Heart right ventricle (tissue), 16 donors: Measurements from ENCODE around the gene RNF151. TPM values are rescaled to one million over a fixed set of nuclear protein-coding genes. Genes with fewer than 3 reads are reported as not detected.

ENCODE experiments used
- ATAC-seq, 8 donors: fragments of 200-7000 bp; cut with Tn5 transposase; one replicate each; pipeline ENCODE4 v1.9.1; 2020; ENCODE audit warnings: mild to moderate bottlenecking in 8 of 8, moderate library complexity in 8 of 8, moderate number of reproducible peaks in 1 of 8
- DNase-seq, 2 donors: peaks; one replicate each; pipeline ENCODE4 v3.0.0-alpha.2; 2020
- H3K27ac ChIP-seq, 10 donors: fragments of 200-600 bp; sonication (generic) in 2 of 10; one replicate each; pipeline versions ENCODE4 v1.5.0 to v1.8.0; 2020 to 2022; ENCODE audit warnings: mild to moderate bottlenecking in 3 of 10
- H3K27me3 ChIP-seq, 7 donors: fragments of 200-600 bp; one replicate each; pipeline ENCODE4 v1.8.0; 2021 to 2022; ENCODE audit warnings: mild to moderate bottlenecking in 2 of 7
- H3K36me3 ChIP-seq, 9 donors: fragments of 200-600 bp; sonication (generic) in 1 of 9; one replicate each; pipeline versions ENCODE4 v1.5.0 to v1.8.0; 2020 to 2022; ENCODE audit warnings: mild to moderate bottlenecking in 2 of 9
- H3K4me1 ChIP-seq, 9 donors: fragments of 200-600 bp; sonication (generic) in 1 of 9; one replicate each; pipeline versions ENCODE4 v1.5.0 to v1.8.0; 2020 to 2022; ENCODE audit warnings: mild to moderate bottlenecking in 4 of 9
- H3K4me3 ChIP-seq, 10 donors: fragments of 200-600 bp; sonication (generic) in 2 of 10; one replicate each; pipeline versions ENCODE4 v1.5.0 to v1.8.0; 2020 to 2022; ENCODE audit warnings: mild to moderate bottlenecking in 7 of 10, moderate library complexity in 2 of 10
- H3K9me3 ChIP-seq, 11 donors: fragments of 200-600 bp in 10 of 11; sonication (generic) in 2 of 11; one replicate each; pipeline versions ENCODE4 v1.5.0 to v1.8.0; 2013 to 2022; ENCODE audit warnings: mild to moderate bottlenecking in 2 of 11, control low read depth in 1 of 11, moderate library complexity in 1 of 11
- WGBS, 2 donors: extraction: QIAGEN DNeasy Blood & Tissue Kit; methylation state at CpG; one replicate each; pipeline ENCODE4 v1.1.7; 2013; ENCODE audit warnings: inconsistent platforms in 1 of 2; 5-methylcytosine and 5-hydroxymethylcytosine counted together
- intact Hi-C, 10 donors: fragments of 100-400 bp; cut with DNase I; formaldehyde crosslinking; loops; one replicate each; pipeline versions ENCODE4 v1.11.1 to v1.14.2; 2022
- polyA plus RNA-seq, 2 donors: library from polyadenylated mRNA; stranded (reverse); fragments of 200-250 nt; gene quantifications; one replicate each; pipeline ENCODE4 v1.2.3, GENCODE V29; 2013
- total RNA-seq, 10 donors: library from RNA; stranded (reverse); fragmentation: NEBNext Ultra II Directional in 3 of 10; extraction: Animal tissue kit (Norgen Biotek cat#: 25700) in 3 of 10; gene quantifications; one replicate each; pipeline versions ENCODE4 v1.2.1 to v1.2.4, GENCODE V29; 2021 to 2023
- TF ChIP-seq, protein P1 (sequence below), 9 donors: fragments of 200-600 bp; sonication (generic) in 2 of 9; IDR thresholded peaks; one replicate each; pipeline versions ENCODE4 v1.5.0 to v1.8.0; 2021 to 2022; ENCODE audit warnings: antibody characterized with exemption in 9 of 9, mild to moderate bottlenecking in 5 of 9, moderate library complexity in 1 of 9
- donor health status: Arrhythmogenic right ventricular cardiomyopathy.
- donor health status: ischemic (EF 13 %, LVEDD 7.1; RV severe dilation, severe dysfunction).
- donor health status: healthy with polysubstance abuse.
- donor health status: DM: no; HTN: yes; CAD: no.
- donor health status: DM: no; HTN: no; CAD: no.
- donor health status: ischemic (EF 25% LVEDD 6.9; RV normal size, moderate dysfunction).
- donor health status: ischemic (EF 25% LVEDD 5.7; RV mildly dilated, moderate dysfunction).
- donor health status: healthy.
- donor health status: DM: yes; HTN: yes; CAD: no.
- donor health status: Ischemic cardiomyopathy.
- donor health status: ischemic (EF 35%, LVEDD 5.7; RV mildly dilated, moderate dysfunction).
- donor health status: nonischemic (EF 11% LVEDD 7.7; RV severe dilation, severe dysfunction).
- donor health status: DM: yes; HTN: yes; CAD: no.
- donor health status: PGD.
- donor health status: ischemic (EF 29% LVEDD 5.4; RV normal size, mild dysfunction).
- donor health status: nonischemic (EF 23%, LVEDD 6.1; RV moderate dilation, normal function).

The RNF151 gene
- total and polyA plus RNA-seq, 12 donors: not detected

DNA sequence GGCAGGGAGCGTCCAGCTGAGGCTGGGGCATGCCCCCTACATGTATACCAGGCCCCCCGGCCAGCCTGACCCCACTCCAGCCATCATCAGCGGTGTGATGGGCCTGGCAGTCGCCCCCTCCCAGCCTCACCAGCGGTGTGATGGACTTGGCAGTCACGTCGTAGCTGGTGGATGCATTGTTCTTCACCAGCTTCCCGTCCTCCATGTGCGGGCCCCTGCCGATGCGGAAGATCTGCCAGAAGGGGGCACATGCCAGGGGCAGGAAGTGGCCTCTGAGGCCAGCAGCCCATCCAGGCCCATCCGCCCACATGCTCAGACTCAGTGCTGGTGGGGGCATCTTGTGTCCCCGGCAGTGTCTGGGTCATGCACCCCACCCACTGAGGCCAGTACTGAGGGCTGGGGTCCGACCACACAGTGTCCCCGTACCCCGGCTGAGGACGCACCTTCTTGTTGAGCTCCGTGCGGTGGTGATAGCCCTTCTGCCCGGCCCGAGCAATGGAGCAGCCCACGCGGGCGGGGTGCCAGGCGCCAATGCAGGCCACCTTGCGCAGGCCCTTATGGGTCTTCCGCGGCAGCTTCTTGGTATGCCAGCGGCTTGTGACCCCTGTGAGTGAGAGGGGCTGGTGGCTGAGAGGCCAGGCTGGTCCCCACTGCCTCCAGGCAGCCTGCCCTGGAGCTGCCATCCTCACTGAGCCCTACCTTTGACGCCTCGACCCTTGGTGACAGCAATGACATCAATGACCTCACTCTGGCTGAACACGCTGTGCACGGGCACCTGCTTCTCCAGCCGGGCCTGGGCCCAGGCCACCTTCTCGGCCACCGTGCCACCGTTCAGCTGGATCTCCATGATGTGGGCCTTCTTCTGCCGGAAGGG lies 19.9 kb upstream of the RNF151 start:
- H3K4me1 ChIP-seq: peaks cover 9 to 33% (median 21%) of the 10 kb centered on the region in 9 donors
- 79 to 84% methylated on average over 38 of the region's 38 CpGs for WGBS, 2 donors
- no peak for DNase-seq
- TF ChIP-seq, protein P1, sequence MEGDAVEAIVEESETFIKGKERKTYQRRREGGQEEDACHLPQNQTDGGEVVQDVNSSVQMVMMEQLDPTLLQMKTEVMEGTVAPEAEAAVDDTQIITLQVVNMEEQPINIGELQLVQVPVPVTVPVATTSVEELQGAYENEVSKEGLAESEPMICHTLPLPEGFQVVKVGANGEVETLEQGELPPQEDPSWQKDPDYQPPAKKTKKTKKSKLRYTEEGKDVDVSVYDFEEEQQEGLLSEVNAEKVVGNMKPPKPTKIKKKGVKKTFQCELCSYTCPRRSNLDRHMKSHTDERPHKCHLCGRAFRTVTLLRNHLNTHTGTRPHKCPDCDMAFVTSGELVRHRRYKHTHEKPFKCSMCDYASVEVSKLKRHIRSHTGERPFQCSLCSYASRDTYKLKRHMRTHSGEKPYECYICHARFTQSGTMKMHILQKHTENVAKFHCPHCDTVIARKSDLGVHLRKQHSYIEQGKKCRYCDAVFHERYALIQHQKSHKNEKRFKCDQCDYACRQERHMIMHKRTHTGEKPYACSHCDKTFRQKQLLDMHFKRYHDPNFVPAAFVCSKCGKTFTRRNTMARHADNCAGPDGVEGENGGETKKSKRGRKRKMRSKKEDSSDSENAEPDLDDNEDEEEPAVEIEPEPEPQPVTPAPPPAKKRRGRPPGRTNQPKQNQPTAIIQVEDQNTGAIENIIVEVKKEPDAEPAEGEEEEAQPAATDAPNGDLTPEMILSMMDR (IDR thresholded peaks at IDR 0.05): no peak
- H3K27ac ChIP-seq: peak overlapping the region in 2 of 10 donors; percentile 10 to 26
- no peak for ATAC-seq
- peaks cover 0 to 3% (median 0%) of the 10 kb centered on the region in 9 donors for H3K36me3 ChIP-seq
- no peaks in the 10 kb centered on the region for H3K27me3 ChIP-seq
- no peak overlapping the region for H3K4me3 ChIP-seq
- H3K9me3 ChIP-seq: no peaks in the 10 kb centered on the region
- intact Hi-C loops: no loop called here

DNA sequence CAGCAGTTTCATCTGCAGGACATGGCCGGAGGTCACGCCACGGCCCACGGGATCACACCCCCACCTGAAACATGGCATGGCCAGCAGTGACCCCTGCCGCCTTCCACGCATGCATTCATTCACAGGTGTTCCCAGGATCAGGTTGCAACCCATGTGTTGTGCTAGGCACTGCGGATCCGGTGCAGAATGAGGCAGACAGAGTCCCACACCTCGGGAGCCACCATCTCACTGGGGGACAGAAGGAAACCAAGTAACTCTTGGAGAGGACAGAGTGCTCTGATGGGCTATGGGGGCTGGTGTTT lies 19.3 kb upstream of the RNF151 start:
- no peaks in the 10 kb centered on the region for H3K27me3 ChIP-seq
- DNase-seq: no peak
- H3K36me3 ChIP-seq: peaks cover 0 to 3% (median 0%) of the 10 kb centered on the region in 9 donors
- H3K27ac ChIP-seq: peak overlapping the region in 2 of 10 donors; percentile 10 to 26
- H3K9me3 ChIP-seq: no peaks in the 10 kb centered on the region
- peaks cover 3 to 28% (median 15%) of the 10 kb centered on the region in 9 donors for H3K4me1 ChIP-seq
- TF ChIP-seq, protein P1 (IDR thresholded peaks at IDR 0.05): no peak
- no peak overlapping the region for H3K4me3 ChIP-seq
- intact Hi-C loops: no loop called here
- 90% methylated on average over 9 of the region's 9 CpGs for WGBS, 2 donors
- ATAC-seq: no peak

DNA sequence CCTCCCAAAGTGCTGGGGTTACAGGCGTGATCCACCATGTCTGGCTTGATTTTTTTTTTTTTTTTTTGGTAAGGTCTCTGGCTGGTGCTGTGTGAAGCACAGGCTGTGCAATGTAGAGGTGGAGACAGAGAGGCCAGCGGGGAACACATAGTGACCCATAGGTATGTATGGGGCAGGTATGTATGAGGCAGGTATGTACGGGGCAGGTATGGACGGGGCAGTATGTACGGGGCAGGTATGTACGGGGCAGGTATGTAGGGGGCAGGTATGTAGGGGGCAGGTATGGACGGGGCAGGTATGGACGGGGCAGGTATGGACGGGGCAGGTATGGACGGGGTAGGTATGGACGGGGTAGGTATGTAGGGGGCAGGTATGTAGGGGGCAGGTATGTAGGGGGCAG lies 17.1 kb upstream of the RNF151 start:
- ATAC-seq: no peak
- Histone ChIP-seq H3K36me3 (peaks cover 0 to 7% (median 0%) of the 10 kb centered on the region in 9 donors), H3K27ac (no peak overlapping the region), H3K4me1 (peaks cover 0 to 37% (median 12%) of the 10 kb centered on the region in 9 donors), H3K4me3 (no peak overlapping the region), H3K27me3 (no peaks in the 10 kb centered on the region), H3K9me3 (no peaks in the 10 kb centered on the region)
- TF ChIP-seq, protein P1 (IDR thresholded peaks at IDR 0.05): no peak
- 93 to 95% methylated on average over 9 to 11 of the region's 11 CpGs for WGBS, 2 donors
- no peak for DNase-seq
- intact Hi-C loops: no loop called here

DNA sequence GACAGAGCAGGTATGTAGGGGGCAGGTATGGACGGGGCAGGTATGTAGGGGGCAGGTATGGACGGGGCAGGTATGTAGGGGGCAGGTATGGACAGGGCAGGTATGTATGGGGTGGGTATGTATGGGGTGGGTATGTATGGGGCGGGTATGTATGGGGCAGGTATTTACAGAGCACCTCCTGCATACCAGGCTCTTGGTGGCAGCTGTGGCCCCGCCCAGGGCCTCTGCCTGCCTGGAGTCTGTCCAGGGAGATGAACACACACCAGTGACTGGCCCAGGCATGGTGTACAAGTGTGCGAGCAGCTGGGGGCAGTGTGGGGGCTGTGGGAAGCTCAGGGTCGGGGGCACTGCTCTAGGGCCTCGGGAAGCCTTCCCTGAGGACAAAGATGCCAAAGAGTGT lies 16.6 kb upstream of the RNF151 start:
- Histone ChIP-seq H3K4me1 (peaks cover 0 to 41% (median 12%) of the 10 kb centered on the region in 9 donors), H3K9me3 (no peaks in the 10 kb centered on the region), H3K27ac (peak overlapping the region; percentile 36 to 92 (median 78)), H3K4me3 (no peak overlapping the region), H3K27me3 (no peaks in the 10 kb centered on the region), H3K36me3 (peaks cover 0 to 5% (median 0%) of the 10 kb centered on the region in 9 donors)
- DNase-seq: no peak
- peak; percentile 10 to 45 (median 16) for ATAC-seq
- WGBS, 2 donors: 51 to 58% methylated on average over 7 of the region's 7 CpGs
- intact Hi-C loops: no loop called here
- TF ChIP-seq, protein P1 (IDR thresholded peaks at IDR 0.05): no peak
